Prostate gland (tissue), 2 donors: ENCODE results near the gene TBX10. TPM values are rescaled to one million over a fixed set of nuclear protein-coding genes. Genes with fewer than 3 reads are reported as not detected.
"Not testable (repeated sequence)": the region's sequence is repeated elsewhere in the genome, so short reads cannot be mapped to it uniquely, and the experiment has no call there.

ENCODE experiments used
- DNase-seq: peaks from one replicate; pipeline ENCODE4 v3.0.0-alpha.2; 2019; ENCODE audit warnings: low spot score
- H3K27ac ChIP-seq, 2 donors: fragments of 200-600 bp; sonication (generic); 2 replicates each; pipeline ENCODE4 v1.5.1; 2017 to 2019
- H3K27me3 ChIP-seq: fragments of 200-600 bp; sonication (generic); replicated peaks from 2 replicates; pipeline ENCODE4 v1.5.1; 2019; ENCODE audit not compliant: insufficient read depth
- H3K36me3 ChIP-seq, 2 donors: fragments of 200-600 bp; sonication (generic); 1 replicate in 1 of 2; 2 replicates in 1 of 2; pipeline versions ENCODE4 v1.5.1 to v1.8.1; 2017 to 2019
- H3K4me1 ChIP-seq: fragments of 200-600 bp; sonication (generic); replicated peaks from 2 replicates; pipeline ENCODE4 v1.5.1; 2019
- H3K4me3 ChIP-seq, 2 donors: fragments of 200-600 bp; sonication (generic); 2 replicates each; pipeline ENCODE4 v1.5.1; 2017 to 2019
- H3K9me3 ChIP-seq: fragments of 200-600 bp; sonication (generic); 2 replicates; pipeline ENCODE4 v1.5.1; 2017
- CTCF ChIP-seq, 4 experiments: fragments of 200-600 bp in 2 of 4; fragments of 450-650 bp in 2 of 4; sonication (generic) in 2 of 4; IDR thresholded peaks; 1 replicate in 3 of 4; 2 replicates in 1 of 4; pipeline ENCODE4 v1.5.1; 2016 to 2019; ENCODE audit warnings: antibody characterized with exemption in 4 of 4, mild to moderate bottlenecking in 2 of 4, moderate library complexity in 2 of 4
- POLR2A ChIP-seq: fragments of 450-650 bp; IDR thresholded peaks from one replicate; pipeline ENCODE4 v1.6.1; 2016; ENCODE audit warnings: antibody characterized with exemption, mild to moderate bottlenecking
- POLR2AphosphoS5 ChIP-seq: sonication (generic); formaldehyde crosslinking; IDR thresholded peaks from one replicate; pipeline ENCODE4 v1.6.1; 2017; ENCODE audit warnings: antibody characterized with exemption
- WGBS: methylation state at CpG from one replicate; pipeline ENCODE4 v1.1.5; 2018; 5-methylcytosine and 5-hydroxymethylcytosine counted together
- intact Hi-C: fragments of 100-400 bp; cut with DNase I; formaldehyde crosslinking; loops from one replicate; pipeline ENCODE4 v1.14.2; 2022
- total RNA-seq, 2 donors: library from RNA; depleted of rRNA; stranded (reverse); fragments of >200 nt; gene quantifications; one replicate each; pipeline ENCODE4 v1.1.0, GENCODE V29; 2016

The TBX10 gene
- total RNA-seq, 2 donors from 2014 or later: not detected

GRCh38 chr11:67601098-67601497 lies 38.5 kb downstream of the TBX10 start:
- Histone ChIP-seq H3K27ac (no peak overlapping the region), H3K4me3 (no peak overlapping the region), H3K9me3 (no peaks in the 10 kb centered on the region), H3K36me3 (no peaks in the 10 kb centered on the region), H3K27me3 (no peaks in the 10 kb centered on the region), H3K4me1 (no peaks in the 10 kb centered on the region)
- 91% methylated on average over 7 of the region's 7 CpGs for WGBS
- DNase-seq: no peak
- intact Hi-C loops: no loop called here
- TF ChIP-seq POLR2A (no peak), CTCF (IDR thresholded peaks at IDR 0.05) (no peak), POLR2AphosphoS5 (no peak)

GRCh38 chr11:67600324-67601029 lies 39.1 kb downstream of the TBX10 start:
- Histone ChIP-seq H3K9me3 (no peaks in the 10 kb centered on the region), H3K4me3 (no peak overlapping the region), H3K27me3 (no peaks in the 10 kb centered on the region), H3K36me3 (no peaks in the 10 kb centered on the region), H3K27ac (no peak overlapping the region), H3K4me1 (no peaks in the 10 kb centered on the region)
- intact Hi-C loops: no loop called here
- TF ChIP-seq POLR2A (no peak), CTCF (IDR thresholded peaks at IDR 0.05) (no peak), POLR2AphosphoS5 (no peak)
- 44% methylated on average over 7 of the region's 7 CpGs for WGBS
- no peak for DNase-seq

DNA sequence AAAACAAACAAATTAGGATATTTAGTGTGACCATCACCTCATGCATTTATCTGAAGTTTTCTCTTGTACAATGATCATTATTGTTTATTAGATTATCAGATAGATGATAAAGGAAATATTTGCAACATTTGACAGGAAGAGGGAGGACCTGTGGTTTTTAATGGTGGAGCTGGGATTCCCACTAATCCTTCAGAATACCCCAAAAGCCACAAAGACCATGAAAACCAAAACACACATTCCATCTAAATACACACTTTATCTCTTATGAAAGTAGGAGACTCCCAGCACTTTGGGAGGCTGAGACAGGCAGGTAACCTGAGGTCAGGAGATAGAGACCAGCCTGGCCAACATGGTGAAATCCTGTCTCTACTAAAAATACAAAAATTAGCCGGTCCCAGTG lies 40.4 kb downstream of the TBX10 start:
- no peak overlapping the region for H3K27ac ChIP-seq
- 88% methylated on average over 1 of the region's 1 CpG for WGBS

GRCh38 chr11:67597963-67598362 lies 41.6 kb downstream of the TBX10 start:
- intact Hi-C loops, H3K27me3 ChIP-seq, H3K4me1 ChIP-seq, DNase-seq, H3K9me3 ChIP-seq, H3K36me3 ChIP-seq, H3K27ac ChIP-seq, H3K4me3 ChIP-seq: not testable (repeated sequence)
- 88% methylated on average over 15 of the region's 26 CpGs for WGBS

More for the DNA sequence above, 40.4 kb downstream of the TBX10 start:
- intact Hi-C loops: no loop called here
- Histone ChIP-seq H3K4me3 (no peak overlapping the region), H3K36me3 (no peaks in the 10 kb centered on the region), H3K4me1 (no peaks in the 10 kb centered on the region), H3K9me3 (no peaks in the 10 kb centered on the region), H3K27me3 (no peaks in the 10 kb centered on the region)
- no peak for TF ChIP-seq POLR2A
- TF ChIP-seq CTCF (IDR thresholded peaks at IDR 0.05): no peak
- no peak for TF ChIP-seq POLR2AphosphoS5
- no peak for DNase-seq

DNA sequence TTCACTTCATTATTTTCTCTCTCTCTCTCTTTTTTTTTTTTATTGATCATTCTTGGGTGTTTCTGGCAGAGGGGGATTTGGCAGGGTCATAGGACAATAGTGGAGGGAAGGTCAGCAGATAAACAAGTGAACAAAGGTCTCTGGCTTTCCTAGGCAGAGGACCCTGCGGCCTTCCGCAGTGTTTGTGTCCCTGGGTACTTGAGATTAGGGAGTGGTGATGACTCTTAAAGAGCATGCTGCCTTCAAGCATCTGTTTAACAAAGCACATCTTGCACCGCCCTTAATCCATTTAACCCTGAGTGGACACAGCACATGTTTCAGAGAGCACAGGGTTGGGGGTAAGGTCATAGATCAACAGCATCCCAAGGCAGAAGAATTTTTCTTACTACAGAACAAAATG lies 42.1 kb downstream of the TBX10 start:
- intact Hi-C loops, H3K27ac ChIP-seq, H3K4me3 ChIP-seq, DNase-seq, H3K4me1 ChIP-seq, H3K9me3 ChIP-seq, H3K27me3 ChIP-seq, H3K36me3 ChIP-seq: not testable (repeated sequence)
- 96% methylated on average over 3 of the region's 3 CpGs for WGBS

GRCh38 chr11:67596753-67597300 lies 42.7 kb downstream of the TBX10 start:
- WGBS: 88% methylated on average over 1 of the region's 1 CpG
- no peak overlapping the region for H3K27ac ChIP-seq
- TF ChIP-seq CTCF (IDR thresholded peaks at IDR 0.05) (no peak), POLR2A (no peak), POLR2AphosphoS5 (no peak)
- H3K9me3 ChIP-seq: no peaks in the 10 kb centered on the region
- no peak for DNase-seq
- no peaks in the 10 kb centered on the region for H3K27me3 ChIP-seq
- no peaks in the 10 kb centered on the region for H3K4me1 ChIP-seq
- H3K36me3 ChIP-seq: no peaks in the 10 kb centered on the region
- intact Hi-C loops: no loop called here
- H3K4me3 ChIP-seq: no peak overlapping the region
